ENCODE results near the gene TXNRD1.
"Not testable (repeated sequence)": the region's sequence is repeated elsewhere in the genome, so short reads cannot be mapped to it uniquely, and the experiment has no call there.

TXNRD1 gene

GRCh38 chr12:104216521-104216924, 944 bp downstream of the TXNRD1 start:
- H3K4me3 Mint-ChIP-seq, result peak overlapping the region; percentile 79
- H3K27ac Mint-ChIP-seq, result peak overlapping the region; percentile 49
- H3K9me3 Mint-ChIP-seq, result no peaks in the 10 kb centered on the region
- H3K36me3 Mint-ChIP-seq (ENCODE audit: low read depth), result peaks cover 6% of the 10 kb centered on the region
- H3K4me1 Mint-ChIP-seq (ENCODE audit: low read depth), result peaks cover 31% of the 10 kb centered on the region
- no peaks in the 10 kb centered on the region for H3K27me3 Mint-ChIP-seq (ENCODE audit: low read depth)

GRCh38 chr12:104218506-104218905, 2.9 kb downstream of the TXNRD1 start:
- H3K9me3 Mint-ChIP-seq; H3K4me3 Mint-ChIP-seq; H3K27me3 Mint-ChIP-seq (ENCODE audit: low read depth); H3K27ac Mint-ChIP-seq; H3K36me3 Mint-ChIP-seq (ENCODE audit: low read depth): not testable (repeated sequence)
- peaks cover 31% of the 10 kb centered on the region for H3K4me1 Mint-ChIP-seq (ENCODE audit: low read depth)

GRCh38 chr12:104218935-104219334, 3.4 kb downstream of the TXNRD1 start:
- no peak overlapping the region for H3K27ac Mint-ChIP-seq
- H3K36me3 Mint-ChIP-seq (ENCODE audit: low read depth), result peaks cover 6% of the 10 kb centered on the region
- no peaks in the 10 kb centered on the region for H3K9me3 Mint-ChIP-seq
- peaks cover 31% of the 10 kb centered on the region for H3K4me1 Mint-ChIP-seq (ENCODE audit: low read depth)
- H3K27me3 Mint-ChIP-seq (ENCODE audit: low read depth), result peaks cover 4% of the 10 kb centered on the region
- H3K4me3 Mint-ChIP-seq, result no peak overlapping the region

GRCh38 chr12:104219361-104219892, 3.8 kb downstream of the TXNRD1 start:
- Mint-ChIP-seq H3K36me3 (ENCODE audit: low read depth) (peaks cover 6% of the 10 kb centered on the region), H3K27me3 (ENCODE audit: low read depth) (peaks cover 6% of the 10 kb centered on the region), H3K4me1 (ENCODE audit: low read depth) (peaks cover 31% of the 10 kb centered on the region), H3K4me3 (no peak overlapping the region), H3K27ac (no peak overlapping the region), H3K9me3 (no peaks in the 10 kb centered on the region)

GRCh38 chr12:104219908-104220404, 4.4 kb downstream of the TXNRD1 start:
- Mint-ChIP-seq H3K36me3 (ENCODE audit: low read depth) (peaks cover 6% of the 10 kb centered on the region), H3K9me3 (no peaks in the 10 kb centered on the region), H3K4me3 (no peak overlapping the region), H3K27me3 (ENCODE audit: low read depth) (peaks cover 6% of the 10 kb centered on the region), H3K4me1 (ENCODE audit: low read depth) (peaks cover 31% of the 10 kb centered on the region), H3K27ac (peak overlapping the region; percentile 49)

GRCh38 chr12:104220931-104221330, 5.4 kb downstream of the TXNRD1 start:
- H3K4me3 Mint-ChIP-seq, result no peak overlapping the region
- peaks cover 26% of the 10 kb centered on the region for H3K4me1 Mint-ChIP-seq (ENCODE audit: low read depth)
- H3K27me3 Mint-ChIP-seq (ENCODE audit: low read depth), result peaks cover 6% of the 10 kb centered on the region
- H3K27ac Mint-ChIP-seq, result no peak overlapping the region
- peaks cover 6% of the 10 kb centered on the region for H3K36me3 Mint-ChIP-seq (ENCODE audit: low read depth)
- no peaks in the 10 kb centered on the region for H3K9me3 Mint-ChIP-seq

- peaks cover 6% of the 10 kb centered on the region for H3K27me3 Mint-ChIP-seq (ENCODE audit: low read depth)
- H3K27ac Mint-ChIP-seq, result no peak overlapping the region
- peaks cover 2% of the 10 kb centered on the region for H3K36me3 Mint-ChIP-seq (ENCODE audit: low read depth)
- H3K4me3 Mint-ChIP-seq, result no peak overlapping the region
- peaks cover 18% of the 10 kb centered on the region for H3K4me1 Mint-ChIP-seq (ENCODE audit: low read depth)
- no peaks in the 10 kb centered on the region for H3K9me3 Mint-ChIP-seq
Measured at GRCh38 chr12:104222976-104223375, 7.4 kb downstream of the TXNRD1 start.

- H3K4me3 Mint-ChIP-seq, result no peak overlapping the region
- H3K9me3 Mint-ChIP-seq, result no peaks in the 10 kb centered on the region
- no peak overlapping the region for H3K27ac Mint-ChIP-seq
Measured at GRCh38 chr12:104223712-104224111, 8.1 kb downstream of the TXNRD1 start.

GRCh38 chr12:104226672-104227071, 11.1 kb downstream of the TXNRD1 start:
- H3K4me3 Mint-ChIP-seq, result no peak overlapping the region
- H3K9me3 Mint-ChIP-seq, result peaks cover 6% of the 10 kb centered on the region
- H3K36me3 Mint-ChIP-seq (ENCODE audit: low read depth), result no peaks in the 10 kb centered on the region
- no peak overlapping the region for H3K27ac Mint-ChIP-seq
- peaks cover 10% of the 10 kb centered on the region for H3K27me3 Mint-ChIP-seq (ENCODE audit: low read depth)
- H3K4me1 Mint-ChIP-seq (ENCODE audit: low read depth), result peaks cover 1% of the 10 kb centered on the region

More at GRCh38 chr12:104223712-104224111, 8.1 kb downstream of the TXNRD1 start:
- Mint-ChIP-seq H3K4me1 (ENCODE audit: low read depth) (peaks cover 17% of the 10 kb centered on the region), H3K27me3 (ENCODE audit: low read depth) (peaks cover 6% of the 10 kb centered on the region), H3K36me3 (ENCODE audit: low read depth) (peaks cover 2% of the 10 kb centered on the region)

GRCh38 chr12:104230304-104231095, 14.9 kb downstream of the TXNRD1 start:
- H3K4me3 Mint-ChIP-seq, result no peak overlapping the region
- H3K9me3 Mint-ChIP-seq, result peaks cover 32% of the 10 kb centered on the region
- H3K4me1 Mint-ChIP-seq (ENCODE audit: low read depth), result peaks cover 1% of the 10 kb centered on the region
- peaks cover 4% of the 10 kb centered on the region for H3K36me3 Mint-ChIP-seq (ENCODE audit: low read depth)
- peaks cover 4% of the 10 kb centered on the region for H3K27me3 Mint-ChIP-seq (ENCODE audit: low read depth)
- H3K27ac Mint-ChIP-seq, result no peak overlapping the region

GRCh38 chr12:104232609-104233280, 17.2 kb downstream of the TXNRD1 start:
- Mint-ChIP-seq H3K4me3 (no peak overlapping the region), H3K9me3 (peaks cover 42% of the 10 kb centered on the region), H3K27me3 (ENCODE audit: low read depth) (peaks cover 4% of the 10 kb centered on the region), H3K4me1 (ENCODE audit: low read depth) (peaks cover 1% of the 10 kb centered on the region), H3K36me3 (ENCODE audit: low read depth) (peaks cover 6% of the 10 kb centered on the region), H3K27ac (no peak overlapping the region)

GRCh38 chr12:104234926-104235499, 19.4 kb downstream of the TXNRD1 start:
- peaks cover 1% of the 10 kb centered on the region for H3K4me1 Mint-ChIP-seq (ENCODE audit: low read depth)
- H3K27ac Mint-ChIP-seq, result no peak overlapping the region
- H3K4me3 Mint-ChIP-seq, result no peak overlapping the region
- H3K9me3 Mint-ChIP-seq, result peaks cover 42% of the 10 kb centered on the region
- peaks cover 6% of the 10 kb centered on the region for H3K27me3 Mint-ChIP-seq (ENCODE audit: low read depth)
- H3K36me3 Mint-ChIP-seq (ENCODE audit: low read depth), result peaks cover 6% of the 10 kb centered on the region

GRCh38 chr12:104237930-104238329, 22.4 kb downstream of the TXNRD1 start:
- Mint-ChIP-seq H3K36me3 (ENCODE audit: low read depth) (peaks cover 6% of the 10 kb centered on the region), H3K4me1 (ENCODE audit: low read depth) (no peaks in the 10 kb centered on the region), H3K4me3 (no peak overlapping the region), H3K27me3 (ENCODE audit: low read depth) (peaks cover 4% of the 10 kb centered on the region), H3K9me3 (peaks cover 23% of the 10 kb centered on the region), H3K27ac (no peak overlapping the region)

GRCh38 chr12:104242546-104243206, 27.1 kb downstream of the TXNRD1 start:
- Mint-ChIP-seq H3K9me3 (no peaks in the 10 kb centered on the region), H3K4me1 (ENCODE audit: low read depth) (no peaks in the 10 kb centered on the region), H3K27me3 (ENCODE audit: low read depth) (peaks cover 11% of the 10 kb centered on the region), H3K4me3 (no peak overlapping the region), H3K27ac (no peak overlapping the region), H3K36me3 (ENCODE audit: low read depth) (no peaks in the 10 kb centered on the region)
